ENCODE measurements around the gene C16orf46.

- TF ChIP-seq POLR2AphosphoS5 (IDR thresholded peaks at IDR 0.05; ENCODE audit: borderline replicate concordance, low read depth, low read length): no peak
- no peak for TF ChIP-seq EZH2 (IDR thresholded peaks at IDR 0.05)
- no peak for TF ChIP-seq FOXP2 (optimal IDR thresholded peaks at IDR 0.05; ENCODE audit: control extremely low read depth, extremely low read length, insufficient read depth)
Observed at GRCh38 chr16:81094771-81095251, 17.8 kb upstream of the C16orf46 start.
